ENCODE results near the gene SPATA20. TPM values are rescaled to one million over a fixed set of nuclear protein-coding genes. Genes with fewer than 3 reads are reported as not detected.

SPATA20 gene
- total and polyA plus RNA-seq, 2 of the 4 experiments (the other 2 are of a cell fraction): 17.0 to 35.0 TPM

- Histone ChIP-seq H3K27ac (ENCODE audit: insufficient read depth, low read length) (no peak overlapping the region), H3K18ac (ENCODE audit: low read depth, low read length) (no peak overlapping the region), H2BK120ac (ENCODE audit: low read depth, low read length) (no peak overlapping the region), H3K9me1 (ENCODE audit: insufficient read depth, low read length) (peaks cover 5% of the 10 kb centered on the region), H4K20me1 (ENCODE audit: insufficient read depth, low read length) (0 out of 2 replicates have a peak, but pooled peaks cover 8% of the 10 kb centered on the region), H2BK20ac (ENCODE audit: low read depth, low read length) (no peak overlapping the region), H2AK5ac (ENCODE audit: low read depth, low read length) (peak overlapping the region; percentile 21; the same call in 1 of the 2 replicates), H3K4me1 (ENCODE audit: control insufficient read depth, insufficient read depth, low read length) (peaks cover 6% of the 10 kb centered on the region), H3K36me3 (ENCODE audit: control insufficient read depth, insufficient read depth, low read length) (peaks cover 24% of the 10 kb centered on the region; the same call in 1 of the 2 replicates), H2BK5ac (ENCODE audit: low read depth, low read length, poor library complexity, severe bottlenecking) (no peak overlapping the region), H3K14ac (replicated peaks; ENCODE audit: low read depth, low read length) (no peak overlapping the region), H4K5ac (ENCODE audit: low read depth, low read length) (no peak overlapping the region), H4K8ac (ENCODE audit: low read depth in 2 of 2, low read length in 2 of 2) (no peak overlapping the region), H3K79me1 (ENCODE audit: low read depth in 1 of 2, low read length in 2 of 2) (peaks cover 0 to 11% of the 10 kb centered on the region in 2 experiments; a peak in 2 of 4 replicates), H3K4me2 (ENCODE audit: low read depth, low read length) (no peak overlapping the region), H2AK9ac (replicated peaks; ENCODE audit: low read depth, low read length, poor library complexity) (no peak overlapping the region), H2BK15ac (ENCODE audit: low read depth, low read length) (no peak overlapping the region), H3K4ac (ENCODE audit: low read depth, low read length) (no peak overlapping the region), H3K27me3 (ENCODE audit: control insufficient read depth, insufficient read depth, low read length) (no peaks in the 10 kb centered on the region), H3K56ac (ENCODE audit: extremely low read depth, insufficient read depth, low read length) (no peak overlapping the region), H2AFZ (replicated peaks; ENCODE audit: low read length, poor library complexity) (no peak overlapping the region), H3K9me3 (ENCODE audit: control insufficient read depth, insufficient read depth, low read length) (no peaks in the 10 kb centered on the region), H3K23ac (ENCODE audit: low read depth, low read length) (no peak overlapping the region), H3K4me3 (ENCODE audit: insufficient read depth, low read depth, low read length) (no peak overlapping the region), H3K9ac (ENCODE audit: low read depth, low read length) (no peak overlapping the region), H4K91ac (ENCODE audit: insufficient read depth, low read depth, low read length) (no peak overlapping the region)
- ChIA-PET CTCF (interaction anchor here (0.7 to 2.4 kb wide), 16 partner anchors 9 to 153 kb away, joined by 3 to 28 read pairs (median 5); partner anchors contain the start of gene CACNA1G), POLR2A (ENCODE audit: unreplicated experiment) (no interaction called here)
- no CpG with 5 or more reads among the region's 8 CpGs for WGBS, 2 experiments (ENCODE audit: extremely low coverage in 2 of 2, insufficient read length in 1 of 2)
- no TSS peak for BruUV-seq (replicated peaks)
- in situ Hi-C loops (cut with MboI; ENCODE audit: low sequenced_read_pairs) (no loop called here), intact Hi-C loops (cut with micrococcal nuclease) (loop anchor here (1.0 to 2.0 kb wide), 3 partner anchors 75 to 144 kb away; partner anchors contain the start of gene ABCC3), dilution Hi-C loops (cut with HindIII; ENCODE audit: low sequenced_read_pairs, unreplicated experiment) (no loop called here)
- DNase-seq (no peak), ATAC-seq (ENCODE audit: low read depth) (no peak)
- TF ChIP-seq BHLHE40 (IDR thresholded peaks at IDR 0.05; ENCODE audit: low read depth, low read length): no peak
Observed at GRCh38 chr17:50551433-50551815, 4.5 kb downstream of the SPATA20 start.
